ENCODE results near the gene APBA1. TPM values are rescaled to one million over a fixed set of nuclear protein-coding genes. Genes with fewer than 3 reads are reported as not detected.

APBA1 gene
- total and polyA plus RNA-seq, 2 of the 8 experiments (the other 6 are each of a cell fraction or from before 2014, with no cell fraction given) = 0.36 to 0.60 TPM

GRCh38 chr9:69582544-69583297, 89.5 kb downstream of the APBA1 start:
- Histone ChIP-seq H2AFZ (ENCODE audit: low read length) (no peak overlapping the region), H2BK5ac (ENCODE audit: low read depth, low read length) (no peak overlapping the region), H3K27ac (ENCODE audit: low read depth, low read length) (no peak overlapping the region), H3K14ac (ENCODE audit: insufficient read length) (no peak overlapping the region), H3K4ac (replicated peaks; ENCODE audit: insufficient read length, low read depth, low read length) (no peak overlapping the region), H3K9ac (replicated peaks in 1 of 4; ENCODE audit: extremely low read depth in 1 of 4, low read depth in 3 of 4, low read length in 3 of 4) (no peak overlapping the region), H3K23me2 (ENCODE audit: low read depth, low read length) (no peaks in the 10 kb centered on the region), H2BK20ac (ENCODE audit: low read length) (no peak overlapping the region), H3K4me2 (ENCODE audit: insufficient read depth in 1 of 2, low read depth in 2 of 2, low read length in 2 of 2) (no peak overlapping the region), H3K4me1 (replicated peaks in 1 of 4; ENCODE audit: control insufficient read depth in 3 of 4, insufficient read depth in 4 of 4, low read length in 3 of 4) (peaks cover 0 to 2% (median 0%) of the 10 kb centered on the region in 4 experiments; a peak in 1 of 7 replicates), H3K36me3 (ENCODE audit: control insufficient read depth in 2 of 4, insufficient read depth in 4 of 4, low read length in 3 of 4) (no peaks in the 10 kb centered on the region), H3K27me3 (replicated peaks in 1 of 4; ENCODE audit: control insufficient read depth in 3 of 4, extremely low read depth in 1 of 4, insufficient read depth in 3 of 4, low read length in 3 of 4) (peaks cover 3 to 35% (median 24%) of the 10 kb centered on the region in 4 experiments), H4K20me1 (replicated peaks in 1 of 2; ENCODE audit: control insufficient read depth in 1 of 2, insufficient read depth in 2 of 2, low read length in 2 of 2) (peaks cover 0 to 3% of the 10 kb centered on the region in 2 experiments), H2BK120ac (replicated peaks; ENCODE audit: low read depth, low read length) (no peak overlapping the region), H2AK5ac (ENCODE audit: low read depth, low read length) (no peak overlapping the region; the same call in 1 of the 2 replicates), H4K91ac (replicated peaks; ENCODE audit: insufficient read length, low read length) (no peak overlapping the region), H4K5ac (ENCODE audit: insufficient read length, low read depth, low read length) (no peak overlapping the region), H3K23ac (ENCODE audit: insufficient read length) (no peak overlapping the region), H2BK15ac (ENCODE audit: low read length) (no peak overlapping the region), H3K79me2 (ENCODE audit: control insufficient read depth in 1 of 2, insufficient read depth in 2 of 2, low read length in 2 of 2) (no peaks in the 10 kb centered on the region), H3K18ac (ENCODE audit: extremely low read depth, low read length) (no peak overlapping the region), H3K4me3 (ENCODE audit: extremely low read depth in 1 of 4, insufficient read depth in 2 of 4, low read depth in 3 of 4, low read length in 4 of 4) (no peak overlapping the region), H3K56ac (replicated peaks; ENCODE audit: insufficient read length, low read depth, low read length) (no peak overlapping the region), H4K8ac (ENCODE audit: extremely low read depth, insufficient read depth, low read length) (no peak overlapping the region), H3K9me3 (ENCODE audit: insufficient read depth in 2 of 2, low read depth in 1 of 2, low read length in 1 of 2) (no peaks in the 10 kb centered on the region), H3K79me1 (ENCODE audit: low read depth, low read length) (no peaks in the 10 kb centered on the region), H2BK12ac (ENCODE audit: low read depth, low read length) (no peak overlapping the region)
- ChIA-PET CTCF (ENCODE audit: partially characterized antibody) (interaction anchor here (0.6 to 0.7 kb wide), 2 partner anchors 626 to 674 kb away, joined by 3 read pairs; no protein-coding TSS in a partner anchor), POLR2A (ENCODE audit: partially characterized antibody) (no interaction called here)
- FAIRE-seq (peak; percentile 13), DNase-seq (ENCODE audit: low read depth in 1 of 2, low spot score in 2 of 2) (no peak)
- 93% methylated on average over 4 of the region's 4 CpGs; no CpG with 5 or more reads in 1 of the 2 experiments for WGBS, 2 experiments (ENCODE audit: extremely low coverage in 1 of 2, insufficient coverage in 1 of 2, insufficient read length in 1 of 2, insufficient replicate concordance in 2 of 2, low coverage in 1 of 2, low lambda C conversion rate in 2 of 2, missing lambda C conversion rate in 1 of 2)
- TF ChIP-seq TBP (IDR thresholded peaks at IDR 0.05; ENCODE audit: low read depth, low read length) (no peak), PHF8 (conservative IDR thresholded peaks at IDR 0.05; ENCODE audit: low read depth, low read length) (no peak), KDM1A (IDR thresholded peaks at IDR 0.05; ENCODE audit: borderline replicate concordance, low read length) (no peak), KDM4A (IDR thresholded peaks at IDR 0.05; ENCODE audit: low read depth, low read length, severe bottlenecking) (no peak), BRCA1 (IDR thresholded peaks at IDR 0.05; ENCODE audit: low read depth, low read length) (no peak), MAX (IDR thresholded peaks at IDR 0.05) (no peak), SP4 (IDR thresholded peaks at IDR 0.05; ENCODE audit: low read length) (no peak), POU5F1 (IDR thresholded peaks at IDR 0.05; ENCODE audit: low read depth, low read length) (no peak), YY1 (IDR thresholded peaks at IDR 0.05; ENCODE audit: low read depth, low read length) (no peak), ATF3 (IDR thresholded peaks at IDR 0.05; ENCODE audit: insufficient read depth, low read depth, low read length) (no peak), KDM5A (IDR thresholded peaks at IDR 0.05; ENCODE audit: low read length) (no peak)

All from H1 (cell line).